ENCODE data around the gene KIAA0586. TPM values are rescaled to one million over a fixed set of nuclear protein-coding genes. Genes with fewer than 3 reads are reported as not detected.

KIAA0586 gene
- total and polyA plus RNA-seq, 10 of the 15 experiments (the other 5 are each of a cell fraction or from before 2014, with no cell fraction given), result 7.1 to 27.6 (median 19.1) TPM

DNA sequence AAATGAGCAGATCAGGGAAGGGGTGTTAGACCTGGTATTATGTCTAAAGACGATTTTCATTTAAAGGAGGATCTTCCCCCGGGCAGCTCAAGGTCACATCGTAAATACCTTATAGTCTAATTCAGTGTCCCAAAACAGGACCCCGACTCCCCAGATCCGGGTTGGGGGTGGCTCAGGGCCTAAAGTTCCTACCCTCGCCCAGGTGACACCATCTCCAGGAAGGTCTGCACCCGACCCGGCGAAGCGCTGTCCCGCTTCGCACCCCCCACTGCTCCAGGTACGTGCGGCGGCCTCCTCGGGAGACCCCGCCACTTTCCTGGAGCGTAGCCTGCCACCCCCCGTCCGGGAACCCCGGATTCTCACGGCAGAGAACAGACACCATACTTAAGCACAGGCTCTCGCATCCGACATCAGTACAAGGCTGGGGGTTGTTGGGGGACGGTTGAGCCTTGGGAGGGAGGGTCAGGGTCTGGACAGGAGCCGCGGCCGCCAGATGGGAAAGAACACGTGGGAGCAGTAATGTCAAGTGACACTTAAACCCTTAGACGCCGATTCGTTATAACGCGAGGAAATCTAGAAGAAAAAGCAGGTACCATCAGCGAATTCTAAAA lies 744 bp upstream of the KIAA0586 start (continued):
- TF ChIP-seq MLLT1 (IDR thresholded peaks at IDR 0.05), result no peak
- no peak for TF ChIP-seq MTA2 (IDR thresholded peaks at IDR 0.05; ENCODE audit: low read depth)
- no peak for TF ChIP-seq SPI1 (IDR thresholded peaks at IDR 0.05; ENCODE audit: borderline replicate concordance, insufficient read depth, low read depth, low read length)
- no peak for TF ChIP-seq SUPT20H (IDR thresholded peaks at IDR 0.05; ENCODE audit: borderline replicate concordance, control insufficient read depth, low read depth, low read length)
- TF ChIP-seq EZH2 (IDR thresholded peaks at IDR 0.05; ENCODE audit: borderline replicate concordance, control insufficient read depth, low read depth, low read length), result no peak
- no peak for TF ChIP-seq LARP7 (IDR thresholded peaks at IDR 0.05)
- no peak for TF ChIP-seq ZBTB40 (IDR thresholded peaks at IDR 0.05; ENCODE audit: borderline replicate concordance)
- no peak for TF ChIP-seq BRCA1 (IDR thresholded peaks at IDR 0.05; ENCODE audit: low read depth, low read length)
- no peak for TF ChIP-seq FOXM1 (IDR thresholded peaks at IDR 0.05; ENCODE audit: low read depth, low read length)
- no peak for TF ChIP-seq RELB (IDR thresholded peaks at IDR 0.05; ENCODE audit: low read depth)
- TF ChIP-seq SIX5 (IDR thresholded peaks at IDR 0.05; ENCODE audit: low read depth, low read length, severe bottlenecking), result no peak
- no peak for TF ChIP-seq EGR1 (IDR thresholded peaks at IDR 0.05; ENCODE audit: borderline replicate concordance in 1 of 2, low read depth in 2 of 2, low read length in 2 of 2)
- TF ChIP-seq ZNF622 (IDR thresholded peaks at IDR 0.05), result no peak
- TF ChIP-seq E2F8 (IDR thresholded peaks at IDR 0.05; ENCODE audit: low read depth, partially characterized antibody), result no peak
- no peak for TF ChIP-seq DPF2 (IDR thresholded peaks at IDR 0.05)

All from GM12878 (cell line).